PC-9 (cell line): ENCODE measurements around the gene DOCK1. TPM values are rescaled to one million over a fixed set of nuclear protein-coding genes. Genes with fewer than 3 reads are reported as not detected.

ENCODE experiments used
- BruUV-seq: library from RNA; stranded (reverse); fragments of 400-500 nt; replicated peaks from 2 replicates; lab custom pipeline; 2021; lab: Mats Ljungman, UMichigan
- CTCF ChIA-PET: fragments of 300-600 bp; sonication (Branson Sonifier 250); formaldehyde crosslinking; loops from one replicate; lab custom pipeline; 2022; ENCODE audit warnings: antibody characterized with exemption; lab: Charles Lee
- POLR2A ChIA-PET: fragments of 300-600 bp; sonication (Branson Sonifier 250); formaldehyde crosslinking; loops from one replicate; lab custom pipeline; 2022; ENCODE audit warnings: antibody characterized with exemption; ENCODE audit not compliant: unreplicated experiment; lab: Charles Lee
- DNase-seq, 2 experiments: peaks; one replicate each; pipeline versions ENCODE4 v3.0.0 to v3.0.0-alpha.2; 2015 to 2022; ENCODE audit warnings: mixed read lengths in 1 of 2
- H2AFZ ChIP-seq: fragments of 200-600 bp; sonication (generic); 2 replicates; pipeline ENCODE4 v1.8.1; 2017; ENCODE audit warnings: antibody characterized with exemption
- H3F3A ChIP-seq: fragments of 200-600 bp; sonication (generic); 2 replicates; pipeline ENCODE4 v1.8.1; 2017; ENCODE audit warnings: antibody characterized with exemption, mild to moderate bottlenecking, low read depth; ENCODE audit not compliant: insufficient read depth
- H3K27ac ChIP-seq: fragments of 200-600 bp; sonication (generic); 2 replicates; pipeline ENCODE4 v1.6.1; 2016; ENCODE audit warnings: mixed run types
- H3K27me3 ChIP-seq: fragments of 200-600 bp; sonication (generic); 2 replicates; pipeline ENCODE4 v1.6.1; 2016; ENCODE audit warnings: low read depth, mixed run types; ENCODE audit not compliant: insufficient read depth
- H3K36me3 ChIP-seq: fragments of 200-600 bp; sonication (generic); 2 replicates; pipeline ENCODE4 v1.6.1; 2016; ENCODE audit warnings: low read depth, mixed run types
- H3K4me1 ChIP-seq: fragments of 200-600 bp; sonication (generic); replicated peaks from 2 replicates; pipeline ENCODE4 v1.6.1; 2016; ENCODE audit warnings: mixed run types; ENCODE audit not compliant: insufficient read depth
- H3K4me2 ChIP-seq: fragments of 200-600 bp; sonication (generic); 2 replicates; pipeline ENCODE4 v1.6.1; 2017; ENCODE audit warnings: mixed run types
- H3K4me3 ChIP-seq: fragments of 200-600 bp; sonication (generic); 2 replicates; pipeline ENCODE4 v1.6.1; 2016; ENCODE audit warnings: mixed run types
- H3K79me2 ChIP-seq: fragments of 200-600 bp; sonication (generic); 2 replicates; pipeline ENCODE4 v1.6.1; 2017; ENCODE audit warnings: low read depth, mixed run types
- H3K9me2 ChIP-seq: fragments of 200-600 bp; sonication (generic); 2 replicates; pipeline ENCODE4 v1.8.1; 2017; ENCODE audit warnings: mild to moderate bottlenecking; ENCODE audit not compliant: insufficient read depth
- H3K9me3 ChIP-seq: fragments of 200-600 bp; sonication (generic); 2 replicates; pipeline ENCODE4 v1.8.1; 2016; ENCODE audit warnings: low read depth; ENCODE audit not compliant: insufficient read depth
- H4K20me1 ChIP-seq: fragments of 200-600 bp; sonication (generic); 2 replicates; pipeline ENCODE4 v1.8.1; 2017; ENCODE audit not compliant: insufficient read depth
- EZH2 ChIP-seq: fragments of 200-600 bp; sonication (generic); IDR thresholded peaks from 2 replicates; pipeline ENCODE4 v1.8.0; 2017; ENCODE audit warnings: antibody characterized with exemption, low read depth
- intact Hi-C: fragments of 100-400 bp; cut with micrococcal nuclease; formaldehyde crosslinking; loops from one replicate; pipeline ENCODE4 v1.10.0; 2022; ENCODE audit not compliant: unreplicated experiment
- total RNA-seq: library from RNA; stranded (reverse); gene quantifications from 2 replicates; pipeline ENCODE4 v1.2.3, GENCODE V29; 2021
- TF ChIP-seq, protein P1 (sequence below): fragments of 200-600 bp; sonication (generic); conservative IDR thresholded peaks from 2 replicates; pipeline ENCODE4 v1.6.1; 2017; ENCODE audit warnings: mixed run types, antibody characterized with exemption, mild to moderate bottlenecking, moderate library complexity

DOCK1 gene
- total RNA-seq, 1 experiment from 2014 or later: 24.8 TPM

DNA sequence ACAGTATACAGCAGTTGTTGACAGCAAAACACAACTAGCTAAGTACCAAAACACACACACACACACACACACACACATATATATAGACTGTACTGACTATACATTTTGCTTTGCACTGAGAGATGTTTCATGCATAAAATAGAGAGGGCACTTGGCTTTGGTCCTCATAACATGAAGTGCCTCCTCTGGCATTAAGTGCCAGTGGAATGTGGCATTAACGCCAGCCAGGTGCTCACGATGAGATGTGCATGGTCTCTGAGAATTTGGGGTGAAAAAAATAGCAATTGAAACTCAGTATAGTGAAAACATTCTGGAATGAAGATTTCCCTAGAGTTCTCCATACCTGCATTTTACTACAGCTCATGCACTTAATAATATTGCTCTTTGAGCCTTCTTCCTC, 361.2 kb downstream of the DOCK1 start:
- POLR2A ChIA-PET: no interaction called here
- Histone ChIP-seq H3K79me2 (no peaks in the 10 kb centered on the region), H3F3A (no peaks in the 10 kb centered on the region), H3K36me3 (no peaks in the 10 kb centered on the region), H3K4me1 (no peaks in the 10 kb centered on the region), H3K9me3 (no peaks in the 10 kb centered on the region), H3K4me2 (no peak overlapping the region), H3K27me3 (no peaks in the 10 kb centered on the region), H3K4me3 (no peak overlapping the region), H4K20me1 (no peaks in the 10 kb centered on the region), H3K27ac (no peak overlapping the region), H2AFZ (no peak overlapping the region), H3K9me2 (no peaks in the 10 kb centered on the region)
- DNase-seq: no peak
- TF ChIP-seq, protein P1, sequence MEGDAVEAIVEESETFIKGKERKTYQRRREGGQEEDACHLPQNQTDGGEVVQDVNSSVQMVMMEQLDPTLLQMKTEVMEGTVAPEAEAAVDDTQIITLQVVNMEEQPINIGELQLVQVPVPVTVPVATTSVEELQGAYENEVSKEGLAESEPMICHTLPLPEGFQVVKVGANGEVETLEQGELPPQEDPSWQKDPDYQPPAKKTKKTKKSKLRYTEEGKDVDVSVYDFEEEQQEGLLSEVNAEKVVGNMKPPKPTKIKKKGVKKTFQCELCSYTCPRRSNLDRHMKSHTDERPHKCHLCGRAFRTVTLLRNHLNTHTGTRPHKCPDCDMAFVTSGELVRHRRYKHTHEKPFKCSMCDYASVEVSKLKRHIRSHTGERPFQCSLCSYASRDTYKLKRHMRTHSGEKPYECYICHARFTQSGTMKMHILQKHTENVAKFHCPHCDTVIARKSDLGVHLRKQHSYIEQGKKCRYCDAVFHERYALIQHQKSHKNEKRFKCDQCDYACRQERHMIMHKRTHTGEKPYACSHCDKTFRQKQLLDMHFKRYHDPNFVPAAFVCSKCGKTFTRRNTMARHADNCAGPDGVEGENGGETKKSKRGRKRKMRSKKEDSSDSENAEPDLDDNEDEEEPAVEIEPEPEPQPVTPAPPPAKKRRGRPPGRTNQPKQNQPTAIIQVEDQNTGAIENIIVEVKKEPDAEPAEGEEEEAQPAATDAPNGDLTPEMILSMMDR: no peak
- TF ChIP-seq EZH2: no peak
- intact Hi-C loops: no loop called here
- BruUV-seq: no TSS peak
- CTCF ChIA-PET: no interaction called here

DNA sequence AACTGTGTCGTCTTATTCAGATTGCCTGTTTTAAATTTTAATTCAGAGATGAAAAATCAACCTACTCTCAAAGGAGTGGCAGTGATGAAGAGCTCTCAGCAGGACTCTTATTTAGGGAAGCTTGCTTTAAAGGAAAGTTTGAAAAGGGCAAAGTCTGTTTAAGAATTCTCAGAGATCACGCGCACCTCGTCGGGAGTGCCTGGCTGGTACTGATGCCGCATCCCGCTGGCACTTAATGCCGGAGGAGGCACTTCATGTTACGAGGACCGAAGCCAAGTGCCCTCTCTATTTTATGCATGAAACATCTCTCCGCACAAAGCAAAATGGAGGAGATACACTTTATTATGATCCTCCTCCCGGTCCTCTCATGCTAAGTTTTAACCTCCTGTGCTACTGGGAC, 362.2 kb downstream of the DOCK1 start:
- no peak for DNase-seq
- no peak overlapping the region for H3K4me2 ChIP-seq
- CTCF ChIA-PET: no interaction called here
- no peaks in the 10 kb centered on the region for H4K20me1 ChIP-seq
- POLR2A ChIA-PET: no interaction called here
- no peaks in the 10 kb centered on the region for H3K4me1 ChIP-seq
- BruUV-seq: no TSS peak
- H3F3A ChIP-seq: no peaks in the 10 kb centered on the region
- TF ChIP-seq, protein P1: no peak
- no peak for TF ChIP-seq EZH2
- H3K79me2 ChIP-seq: no peaks in the 10 kb centered on the region
- H2AFZ ChIP-seq: no peak overlapping the region
- H3K4me3 ChIP-seq: no peak overlapping the region
- no peak overlapping the region for H3K27ac ChIP-seq
- no peaks in the 10 kb centered on the region for H3K36me3 ChIP-seq
- H3K9me2 ChIP-seq: no peaks in the 10 kb centered on the region
- H3K27me3 ChIP-seq: no peaks in the 10 kb centered on the region
- intact Hi-C loops: no loop called here
- H3K9me3 ChIP-seq: no peaks in the 10 kb centered on the region

DNA sequence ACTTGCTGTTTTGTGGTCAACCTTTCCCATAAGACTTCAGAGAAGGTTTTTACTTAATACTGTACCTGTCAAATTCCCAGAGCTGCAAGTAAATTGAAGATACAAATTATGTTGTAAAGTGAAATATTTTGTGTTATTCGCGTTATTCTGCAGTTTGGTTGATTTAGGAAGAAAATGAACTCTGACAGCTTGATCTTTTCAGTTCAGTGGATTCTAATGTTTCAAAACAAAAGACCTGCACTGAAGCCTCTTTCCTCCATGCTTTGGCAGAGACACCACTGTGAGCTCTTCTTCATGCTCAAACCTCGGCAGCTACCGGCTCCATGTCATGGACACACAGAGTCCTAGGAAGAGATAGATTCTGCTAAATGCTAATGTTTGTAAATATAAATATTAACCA, 366.8 kb downstream of the DOCK1 start:
- no peaks in the 10 kb centered on the region for H3K36me3 ChIP-seq
- H3K9me3 ChIP-seq: no peaks in the 10 kb centered on the region
- H3K79me2 ChIP-seq: no peaks in the 10 kb centered on the region
- no peak overlapping the region for H3K4me2 ChIP-seq
- no peaks in the 10 kb centered on the region for H3K4me1 ChIP-seq
- H2AFZ ChIP-seq: no peak overlapping the region
- no peaks in the 10 kb centered on the region for H3K9me2 ChIP-seq
- no peak for TF ChIP-seq EZH2
- TF ChIP-seq, protein P1: no peak
- H4K20me1 ChIP-seq: no peaks in the 10 kb centered on the region
- no peak overlapping the region for H3K27ac ChIP-seq
- H3K27me3 ChIP-seq: no peaks in the 10 kb centered on the region
- H3K4me3 ChIP-seq: no peak overlapping the region
- intact Hi-C loops: no loop called here
- no peaks in the 10 kb centered on the region for H3F3A ChIP-seq
- no peak for DNase-seq
- POLR2A ChIA-PET: no interaction called here
- no TSS peak for BruUV-seq
- CTCF ChIA-PET: no interaction called here
